ENCODE data around the gene RTCB. TPM values are rescaled to one million over a fixed set of nuclear protein-coding genes. Genes with fewer than 3 reads are reported as not detected.

RTCB gene
- total RNA-seq, 1 donor from 2014 or later = 119 TPM

GRCh38 chr22:32401486-32401885, 10.6 kb downstream of the RTCB start:
- H3K27me3 Mint-ChIP-seq = no peaks in the 10 kb centered on the region
- peaks cover 9% of the 10 kb centered on the region for H3K4me1 Mint-ChIP-seq
- H3K9me3 Mint-ChIP-seq = no peaks in the 10 kb centered on the region
- no peak for DNase-seq
- TF ChIP-seq CTCF (IDR thresholded peaks at IDR 0.05) = no peak
- peaks cover 87% of the 10 kb centered on the region for H3K36me3 Mint-ChIP-seq (ENCODE audit: low read depth)
- ChIA-PET POLR2A (no interaction called here), CTCF (no interaction called here)
- intact Hi-C loops (cut with micrococcal nuclease) = no loop called here
- no peak for ATAC-seq (ENCODE audit: low read depth)
- no peak overlapping the region for H3K27ac Mint-ChIP-seq
- no peak overlapping the region for H3K4me3 Mint-ChIP-seq

- POLR2A ChIA-PET = no interaction called here
- no peak for ATAC-seq (ENCODE audit: low read depth)
- Mint-ChIP-seq H3K36me3 (ENCODE audit: low read depth) (peaks cover 93% of the 10 kb centered on the region), H3K27me3 (no peaks in the 10 kb centered on the region), H3K9me3 (no peaks in the 10 kb centered on the region), H3K27ac (no peak overlapping the region), H3K4me3 (no peak overlapping the region), H3K4me1 (no peaks in the 10 kb centered on the region)
- no peak for TF ChIP-seq CTCF (IDR thresholded peaks at IDR 0.05)
- CTCF ChIA-PET = no interaction called here
- no peak for DNase-seq
- intact Hi-C loops (cut with micrococcal nuclease) = no loop called here
Observed at GRCh38 chr22:32396746-32397145, 15.3 kb downstream of the RTCB start.

- DNase-seq = no peak
- Mint-ChIP-seq H3K9me3 (no peaks in the 10 kb centered on the region), H3K36me3 (ENCODE audit: low read depth) (peaks cover 92% of the 10 kb centered on the region), H3K4me3 (no peak overlapping the region), H3K4me1 (no peaks in the 10 kb centered on the region), H3K27ac (no peak overlapping the region), H3K27me3 (no peaks in the 10 kb centered on the region)
- POLR2A ChIA-PET = no interaction called here
- CTCF ChIA-PET = no interaction called here
- no peak for TF ChIP-seq CTCF (IDR thresholded peaks at IDR 0.05)
- ATAC-seq (ENCODE audit: low read depth) = no peak
- intact Hi-C loops (cut with micrococcal nuclease) = no loop called here
Observed at GRCh38 chr22:32396255-32396654, 15.8 kb downstream of the RTCB start.

- no peak overlapping the region for H3K27ac Mint-ChIP-seq
- peaks cover 90% of the 10 kb centered on the region for H3K36me3 Mint-ChIP-seq (ENCODE audit: low read depth)
Observed at GRCh38 chr22:32395107-32395506, 16.9 kb downstream of the RTCB start.

GRCh38 chr22:32389685-32390084, 22.4 kb downstream of the RTCB start:
- intact Hi-C loops (cut with micrococcal nuclease) = no loop called here
- H3K27ac Mint-ChIP-seq = no peak overlapping the region
- TF ChIP-seq CTCF (IDR thresholded peaks at IDR 0.05) = no peak
- DNase-seq (no peak), ATAC-seq (ENCODE audit: low read depth) (no peak)
- POLR2A ChIA-PET = interaction anchor here (0.7 kb wide), 1 partner anchor 98 kb away, joined by 3 read pairs; no protein-coding TSS in a partner anchor
- peaks cover 88% of the 10 kb centered on the region for H3K36me3 Mint-ChIP-seq (ENCODE audit: low read depth)
- H3K4me3 Mint-ChIP-seq = no peak overlapping the region
- no peaks in the 10 kb centered on the region for H3K27me3 Mint-ChIP-seq
- H3K4me1 Mint-ChIP-seq = no peaks in the 10 kb centered on the region
- CTCF ChIA-PET = interaction anchor here (1.0 to 1.4 kb wide), 2 partner anchors 10 to 84 kb away, joined by 3 to 5 read pairs; no protein-coding TSS in a partner anchor
- H3K9me3 Mint-ChIP-seq = no peaks in the 10 kb centered on the region

More at GRCh38 chr22:32395107-32395506, 16.9 kb downstream of the RTCB start:
- no peak for TF ChIP-seq CTCF (IDR thresholded peaks at IDR 0.05)
- DNase-seq (no peak), ATAC-seq (ENCODE audit: low read depth) (no peak)
- H3K9me3 Mint-ChIP-seq = no peaks in the 10 kb centered on the region
- no peak overlapping the region for H3K4me3 Mint-ChIP-seq
- ChIA-PET CTCF (no interaction called here), POLR2A (no interaction called here)
- H3K27me3 Mint-ChIP-seq = no peaks in the 10 kb centered on the region
- H3K4me1 Mint-ChIP-seq = no peaks in the 10 kb centered on the region
- intact Hi-C loops (cut with micrococcal nuclease) = no loop called here

Measured in activated B cell treated with CpG ODN at 0.5 μM for 24 hours (primary cell).